GM18505 (cell line): ENCODE data around the gene ADSL.

Experiments used
- ATAC-seq: cut with Tn5 transposase; IDR thresholded peaks from one replicate; pipeline ENCODE4 v1.9.1; 2021; ENCODE audit not compliant: unreplicated experiment
- POLR2A ChIP-seq: IDR thresholded peaks from 4 replicates; pipeline ENCODE4 v1.6.1; 2011; ENCODE audit warnings: borderline replicate concordance; ENCODE audit not compliant: insufficient read depth, insufficient read length; ENCODE audit errors: extremely low read depth

ADSL gene

GRCh38 chr22:40396882-40397281, 50.6 kb downstream of the ADSL start:
- no peak for TF ChIP-seq POLR2A
- no peak for ATAC-seq

GRCh38 chr22:40397396-40397795, 51.1 kb downstream of the ADSL start:
- ATAC-seq = no peak
- TF ChIP-seq POLR2A = no peak

DNA sequence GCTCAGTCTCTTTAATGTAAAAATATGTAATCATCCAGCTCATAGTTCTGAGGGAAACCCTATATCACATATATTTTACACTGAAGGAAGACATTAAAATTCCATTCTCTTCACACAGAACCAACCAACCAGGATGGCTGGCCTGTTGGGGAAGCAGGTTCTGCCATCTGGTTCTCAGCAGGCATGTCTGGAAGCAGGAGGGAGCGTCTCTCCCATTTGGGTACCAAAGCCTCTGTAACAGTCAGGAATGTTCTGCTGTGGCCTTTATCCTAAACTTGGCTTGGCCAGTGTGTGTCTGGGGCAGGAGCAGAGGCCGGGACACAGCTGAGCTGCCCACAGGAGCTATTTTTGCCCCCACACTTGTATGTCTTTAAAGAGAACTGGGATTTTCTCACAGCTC, 53.3 kb downstream of the ADSL start:
- no peak for ATAC-seq
- no peak for TF ChIP-seq POLR2A

DNA sequence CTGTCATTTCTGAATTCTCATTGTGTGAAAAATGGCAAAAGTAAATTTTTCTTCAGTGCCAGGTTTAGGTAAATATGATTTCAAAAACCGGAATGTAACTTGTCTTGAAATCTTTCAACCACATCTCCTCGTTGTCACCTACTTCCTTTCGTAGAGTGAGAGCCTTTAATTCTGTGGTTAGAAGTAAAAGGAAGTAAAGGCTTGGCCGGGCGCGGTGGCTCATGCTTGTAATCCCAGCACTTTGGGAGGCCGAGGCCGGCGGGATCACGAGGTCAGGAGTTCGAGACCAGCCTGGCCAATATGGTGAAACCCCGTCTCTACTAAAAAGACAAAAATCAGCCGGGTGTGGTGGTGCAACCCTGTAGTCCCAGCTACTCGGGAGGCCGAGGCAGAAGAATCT, 53.9 kb downstream of the ADSL start:
- TF ChIP-seq POLR2A = no peak
- ATAC-seq = no peak

- TF ChIP-seq POLR2A = no peak
- no peak for ATAC-seq
Observed at GRCh38 chr22:40401532-40401931, 55.2 kb downstream of the ADSL start.

GRCh38 chr22:40401981-40402406, 55.7 kb downstream of the ADSL start:
- ATAC-seq = no peak
- TF ChIP-seq POLR2A = no peak

- ATAC-seq = no peak
- no peak for TF ChIP-seq POLR2A
Observed at GRCh38 chr22:40403141-40403540, 56.8 kb downstream of the ADSL start.

DNA sequence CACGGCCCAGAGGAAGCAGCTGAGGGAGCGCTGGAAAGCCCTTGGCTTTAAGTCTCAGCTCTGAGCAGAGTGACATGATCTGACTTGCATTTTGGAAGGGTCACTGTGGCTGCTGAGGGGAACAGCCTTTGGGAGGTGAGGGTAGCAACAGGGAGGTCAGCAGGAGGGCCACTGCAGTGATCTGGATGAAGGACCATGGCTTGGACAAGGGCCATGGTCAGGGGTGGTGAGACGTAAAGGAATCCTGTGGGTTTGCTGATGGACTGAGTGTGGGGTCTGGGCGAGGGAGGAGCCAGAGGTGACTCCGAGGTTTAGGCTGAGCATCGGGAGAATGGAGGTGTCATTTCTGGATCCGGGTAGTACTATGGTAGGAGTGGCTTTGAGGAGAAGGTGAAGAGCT, 57.4 kb downstream of the ADSL start:
- no peak for TF ChIP-seq POLR2A
- no peak for ATAC-seq

GRCh38 chr22:40404251-40405177, 58.2 kb downstream of the ADSL start:
- no peak for ATAC-seq
- TF ChIP-seq POLR2A = no peak

DNA sequence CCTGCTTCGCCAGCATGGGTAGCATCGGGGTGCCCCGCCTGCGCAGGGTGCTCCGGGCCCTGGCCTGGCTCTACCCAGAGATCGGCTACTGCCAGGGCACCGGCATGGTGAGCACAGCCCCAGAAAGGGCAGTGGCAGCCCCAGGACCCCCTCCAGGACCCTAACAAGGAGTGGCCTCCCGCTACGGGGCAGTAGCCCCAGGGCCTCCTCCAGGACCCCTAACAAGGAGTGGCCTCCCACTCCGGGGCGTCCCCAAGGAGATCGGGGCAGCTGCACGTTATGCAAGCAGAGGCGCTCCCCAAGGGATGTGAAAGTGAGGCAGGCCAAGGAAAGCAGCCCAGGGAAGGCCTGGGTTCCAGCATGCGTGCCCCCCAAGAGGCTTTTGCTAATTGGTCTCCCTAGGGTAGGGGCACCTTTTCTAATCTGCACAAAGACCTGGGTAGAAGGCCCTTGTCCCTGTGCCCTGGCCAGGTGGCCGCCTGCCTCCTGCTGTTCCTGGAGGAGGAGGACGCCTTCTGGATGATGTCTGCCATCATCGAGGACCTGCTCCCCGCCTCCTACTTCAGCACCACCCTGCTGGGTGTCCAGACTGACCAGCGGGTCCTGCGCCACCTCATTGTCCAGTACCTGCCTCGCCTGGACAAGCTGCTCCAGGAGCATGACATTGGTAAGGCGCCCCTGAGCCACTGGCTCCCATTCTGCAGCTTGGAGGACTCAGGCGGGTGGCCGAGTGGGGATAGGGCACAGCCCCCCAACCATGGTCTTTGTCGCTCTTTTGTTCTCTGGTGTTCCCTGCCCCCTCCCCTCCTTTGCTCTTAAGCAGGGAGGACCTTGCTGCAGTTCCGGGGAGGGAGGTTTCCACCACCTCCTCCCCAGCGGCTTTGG, 59.1 kb downstream of the ADSL start:
- TF ChIP-seq POLR2A = no peak
- ATAC-seq = no peak

GRCh38 chr22:40406063-40406890, 60.0 kb downstream of the ADSL start:
- ATAC-seq = no peak
- TF ChIP-seq POLR2A = no peak

DNA sequence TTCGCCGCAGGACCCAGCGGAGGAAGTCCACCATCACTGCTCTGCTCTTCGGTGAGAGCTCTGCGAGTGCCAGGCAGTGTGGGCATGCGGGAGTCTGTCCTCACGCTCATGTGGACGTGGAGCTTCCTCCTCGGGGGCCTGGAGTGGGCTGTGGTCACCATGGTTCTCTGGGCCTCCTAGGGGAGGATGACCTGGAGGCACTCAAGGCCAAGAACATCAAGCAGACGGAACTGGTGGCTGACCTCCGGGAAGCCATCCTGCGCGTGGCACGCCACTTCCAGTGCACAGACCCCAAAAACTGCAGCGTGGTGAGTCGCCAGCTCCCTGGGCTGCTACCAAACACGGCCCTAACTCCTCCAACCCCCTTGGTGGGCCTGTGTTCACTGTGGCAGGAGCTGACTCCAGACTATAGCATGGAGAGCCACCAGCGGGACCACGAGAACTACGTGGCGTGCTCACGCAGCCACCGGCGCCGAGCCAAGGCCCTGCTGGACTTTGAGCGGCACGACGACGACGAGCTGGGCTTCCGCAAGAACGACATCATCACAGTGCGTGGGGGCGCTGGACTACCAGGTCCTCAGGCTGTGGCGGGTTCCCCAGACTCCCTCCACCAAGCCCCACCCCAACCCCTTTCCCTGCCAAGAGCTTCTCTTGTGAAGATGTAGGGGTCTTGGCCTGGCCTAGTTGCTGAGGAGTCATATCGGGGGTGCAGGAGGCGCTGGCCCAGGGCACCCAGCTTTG, 60.9 kb downstream of the ADSL start:
- ATAC-seq = no peak
- TF ChIP-seq POLR2A = no peak
